ENCODE data around the gene RPS6KB2. TPM values are rescaled to one million over a fixed set of nuclear protein-coding genes. Genes with fewer than 3 reads are reported as not detected.

Gene RPS6KB2
- total and polyA plus RNA-seq, 9 of the 15 experiments (the other 6 are each of a cell fraction or from before 2014, with no cell fraction given) = 0.42 to 122 (median 82.6) TPM

- no peak for TF ChIP-seq CHD7 (IDR thresholded peaks at IDR 0.05; ENCODE audit: low read depth, low read length)
- TF ChIP-seq ZNF282 (CRISPR knock-in tag; IDR thresholded peaks at IDR 0.05) = peak; percentile 95; the same call in 1 of the 2 replicates
- TF ChIP-seq SNIP1 (IDR thresholded peaks at IDR 0.05; ENCODE audit: low read depth) = no peak
- TF ChIP-seq ELF4 (CRISPR knock-in tag; IDR thresholded peaks at IDR 0.05) = peak; percentile 24; the same call in 1 of the 2 replicates
- TF ChIP-seq E4F1 (CRISPR knock-in tag; IDR thresholded peaks at IDR 0.05; ENCODE audit: borderline replicate concordance) = no peak
- no peak for TF ChIP-seq SIRT6 (IDR thresholded peaks at IDR 0.05; ENCODE audit: low read depth, low read length)
- TF ChIP-seq ZMIZ1 (IDR thresholded peaks at IDR 0.05; ENCODE audit: low read depth in 2 of 2, low read length in 2 of 2) = no peak
- peak; percentile 60 for TF ChIP-seq SP2 (IDR thresholded peaks at IDR 0.05; ENCODE audit: extremely low read depth, low read depth, low read length, poor library complexity, severe bottlenecking)
These were observed 54.8 kb downstream of the RPS6KB2 start, which contains the start of gene AIP (continued) for GRCh38 chr11:67482827-67483798.

Data from K562 (cell line).